ENCODE data around the gene MZF1.
"Not testable (repeated sequence)": the region's sequence is repeated elsewhere in the genome, so short reads cannot be mapped to it uniquely, and the experiment has no call there.

Gene MZF1

GRCh38 chr19:58578012-58578925 is 5.1 kb upstream of the MZF1 start:
- H3K4me1 ChIP-seq (ENCODE audit: control insufficient read depth, low read depth, low read length): peaks cover 6% of the 10 kb centered on the region
- H3K4me3 ChIP-seq (ENCODE audit: low read length): no peak overlapping the region
- no peaks in the 10 kb centered on the region for H3K27me3 ChIP-seq (ENCODE audit: control insufficient read depth, insufficient read depth, low read length)
- H3K27ac ChIP-seq (ENCODE audit: low read length): no peak overlapping the region
- H3K9ac ChIP-seq (ENCODE audit: low read length): no peak overlapping the region
- no peaks in the 10 kb centered on the region for H3K9me3 ChIP-seq (ENCODE audit: control insufficient read depth, low read depth, low read length)
- H3K36me3 ChIP-seq (ENCODE audit: control insufficient read depth, low read depth, low read length): peaks cover 3% of the 10 kb centered on the region

DNA sequence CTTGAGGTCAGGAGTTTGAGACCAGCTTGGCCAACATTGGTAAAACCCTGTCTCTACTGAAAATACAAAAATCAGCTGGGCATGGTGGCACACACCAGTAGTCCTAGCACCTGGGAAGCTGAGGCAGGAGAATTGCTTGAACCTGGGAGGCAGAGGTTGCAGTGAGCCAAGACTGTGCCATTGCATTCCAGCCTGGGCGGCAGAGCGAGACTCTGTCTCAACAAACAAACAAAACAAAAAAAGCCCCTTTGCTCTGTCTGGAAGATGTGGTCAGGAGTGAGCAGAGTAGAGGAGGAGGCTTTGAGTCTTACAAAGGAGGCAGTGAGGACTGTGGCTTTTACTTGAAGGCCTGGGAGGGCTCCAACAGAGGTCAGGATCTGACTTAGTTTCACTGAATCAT is 4.4 kb upstream of the MZF1 start:
- not testable (repeated sequence) for H3K9ac ChIP-seq (ENCODE audit: low read length); H3K4me3 ChIP-seq (ENCODE audit: low read length); H3K27ac ChIP-seq (ENCODE audit: low read length); H3K4me1 ChIP-seq (ENCODE audit: control insufficient read depth, low read depth, low read length); H3K9me3 ChIP-seq (ENCODE audit: control insufficient read depth, low read depth, low read length); H3K27me3 ChIP-seq (ENCODE audit: control insufficient read depth, insufficient read depth, low read length); H3K36me3 ChIP-seq (ENCODE audit: control insufficient read depth, low read depth, low read length)

GRCh38 chr19:58575183-58576041 is 2.3 kb upstream of the MZF1 start:
- H3K27ac ChIP-seq (ENCODE audit: low read length): peak overlapping the region; percentile 74
- H3K36me3 ChIP-seq (ENCODE audit: control insufficient read depth, low read depth, low read length): peaks cover 3% of the 10 kb centered on the region
- H3K9ac ChIP-seq (ENCODE audit: low read length): peak overlapping the region; percentile 76
- H3K27me3 ChIP-seq (ENCODE audit: control insufficient read depth, insufficient read depth, low read length): no peaks in the 10 kb centered on the region
- H3K4me1 ChIP-seq (ENCODE audit: control insufficient read depth, low read depth, low read length): peaks cover 6% of the 10 kb centered on the region
- H3K9me3 ChIP-seq (ENCODE audit: control insufficient read depth, low read depth, low read length): no peaks in the 10 kb centered on the region
- H3K4me3 ChIP-seq (ENCODE audit: low read length): peak overlapping the region; percentile 93

- H3K27me3 ChIP-seq (ENCODE audit: control insufficient read depth, insufficient read depth, low read length): no peaks in the 10 kb centered on the region
- no peaks in the 10 kb centered on the region for H3K9me3 ChIP-seq (ENCODE audit: control insufficient read depth, low read depth, low read length)
- H3K36me3 ChIP-seq (ENCODE audit: control insufficient read depth, low read depth, low read length): peaks cover 7% of the 10 kb centered on the region
- H3K4me1 ChIP-seq (ENCODE audit: control insufficient read depth, low read depth, low read length): peaks cover 6% of the 10 kb centered on the region
- H3K4me3 ChIP-seq (ENCODE audit: low read length): peak overlapping the region; percentile 90
- peak overlapping the region; percentile 94 for H3K9ac ChIP-seq (ENCODE audit: low read length)
- peak overlapping the region; percentile 65 for H3K27ac ChIP-seq (ENCODE audit: low read length)
These were observed 576 bp upstream of the MZF1 start for GRCh38 chr19:58573658-58574164.

- Histone ChIP-seq H3K9me3 (ENCODE audit: control insufficient read depth, low read depth, low read length) (no peaks in the 10 kb centered on the region), H3K4me1 (ENCODE audit: control insufficient read depth, low read depth, low read length) (peaks cover 6% of the 10 kb centered on the region), H3K36me3 (ENCODE audit: control insufficient read depth, low read depth, low read length) (peaks cover 7% of the 10 kb centered on the region), H3K4me3 (ENCODE audit: low read length) (peak overlapping the region; percentile 90), H3K9ac (ENCODE audit: low read length) (peak overlapping the region; percentile 94), H3K27ac (ENCODE audit: low read length) (peak overlapping the region; percentile 44), H3K27me3 (ENCODE audit: control insufficient read depth, insufficient read depth, low read length) (no peaks in the 10 kb centered on the region)
These were observed 913 bp downstream of the MZF1 start for GRCh38 chr19:58572026-58572817.

- H3K36me3 ChIP-seq (ENCODE audit: control insufficient read depth, low read depth, low read length): peaks cover 7% of the 10 kb centered on the region
- peaks cover 6% of the 10 kb centered on the region for H3K4me1 ChIP-seq (ENCODE audit: control insufficient read depth, low read depth, low read length)
These were observed 1.6 kb downstream of the MZF1 start for GRCh38 chr19:58571575-58571947.

GRCh38 chr19:58570770-58571574 is 2.2 kb downstream of the MZF1 start:
- no peak overlapping the region for H3K9ac ChIP-seq (ENCODE audit: low read length)
- H3K27me3 ChIP-seq (ENCODE audit: control insufficient read depth, insufficient read depth, low read length): no peaks in the 10 kb centered on the region
- H3K27ac ChIP-seq (ENCODE audit: low read length): no peak overlapping the region
- peaks cover 7% of the 10 kb centered on the region for H3K36me3 ChIP-seq (ENCODE audit: control insufficient read depth, low read depth, low read length)
- H3K4me3 ChIP-seq (ENCODE audit: low read length): no peak overlapping the region
- peaks cover 6% of the 10 kb centered on the region for H3K4me1 ChIP-seq (ENCODE audit: control insufficient read depth, low read depth, low read length)
- H3K9me3 ChIP-seq (ENCODE audit: control insufficient read depth, low read depth, low read length): no peaks in the 10 kb centered on the region

More at GRCh38 chr19:58571575-58571947, 1.6 kb downstream of the MZF1 start:
- no peak overlapping the region for H3K27ac ChIP-seq (ENCODE audit: low read length)
- H3K9me3 ChIP-seq (ENCODE audit: control insufficient read depth, low read depth, low read length): no peaks in the 10 kb centered on the region
- no peak overlapping the region for H3K9ac ChIP-seq (ENCODE audit: low read length)
- no peaks in the 10 kb centered on the region for H3K27me3 ChIP-seq (ENCODE audit: control insufficient read depth, insufficient read depth, low read length)
- no peak overlapping the region for H3K4me3 ChIP-seq (ENCODE audit: low read length)

DNA sequence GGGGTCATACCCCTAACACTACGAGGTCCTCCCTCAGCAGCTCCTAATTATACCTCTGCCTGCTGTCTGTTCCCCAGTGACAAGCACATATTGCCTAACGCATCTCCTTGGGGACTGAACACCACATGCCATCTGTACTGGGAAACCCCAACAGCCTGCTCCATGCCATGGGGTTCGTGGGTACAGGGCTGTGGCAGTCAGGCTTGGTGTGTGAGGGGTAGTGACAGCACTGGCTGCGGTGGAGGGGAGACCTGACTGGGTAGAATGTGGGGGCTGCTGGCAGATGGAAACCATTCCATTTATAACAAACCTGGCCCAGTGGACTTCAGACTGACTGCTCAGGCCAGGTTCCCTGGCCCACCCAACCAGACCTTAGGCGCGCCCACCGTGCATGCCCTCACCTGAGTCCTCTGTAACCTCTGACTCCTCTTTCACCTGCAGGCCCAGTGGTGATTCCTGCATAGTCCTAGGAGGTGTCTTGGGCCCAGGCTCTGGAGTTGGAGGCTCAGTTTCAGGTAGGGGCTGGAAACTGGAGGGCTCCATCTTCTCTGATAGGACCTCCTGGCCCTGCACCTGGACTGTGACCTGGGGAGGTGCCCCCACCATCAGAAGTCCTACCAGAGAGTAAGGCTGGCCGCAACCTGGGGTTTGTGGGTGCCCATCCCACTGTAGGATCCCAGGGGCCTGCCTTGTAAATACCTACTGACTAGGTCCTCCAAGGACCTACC is 3.0 kb downstream of the MZF1 start:
- no peak overlapping the region for H3K9ac ChIP-seq (ENCODE audit: low read length)
- no peaks in the 10 kb centered on the region for H3K9me3 ChIP-seq (ENCODE audit: control insufficient read depth, low read depth, low read length)
- H3K36me3 ChIP-seq (ENCODE audit: control insufficient read depth, low read depth, low read length): peaks cover 7% of the 10 kb centered on the region
- no peaks in the 10 kb centered on the region for H3K27me3 ChIP-seq (ENCODE audit: control insufficient read depth, insufficient read depth, low read length)
- H3K4me3 ChIP-seq (ENCODE audit: low read length): no peak overlapping the region
- peaks cover 6% of the 10 kb centered on the region for H3K4me1 ChIP-seq (ENCODE audit: control insufficient read depth, low read depth, low read length)
- H3K27ac ChIP-seq (ENCODE audit: low read length): no peak overlapping the region

DNA sequence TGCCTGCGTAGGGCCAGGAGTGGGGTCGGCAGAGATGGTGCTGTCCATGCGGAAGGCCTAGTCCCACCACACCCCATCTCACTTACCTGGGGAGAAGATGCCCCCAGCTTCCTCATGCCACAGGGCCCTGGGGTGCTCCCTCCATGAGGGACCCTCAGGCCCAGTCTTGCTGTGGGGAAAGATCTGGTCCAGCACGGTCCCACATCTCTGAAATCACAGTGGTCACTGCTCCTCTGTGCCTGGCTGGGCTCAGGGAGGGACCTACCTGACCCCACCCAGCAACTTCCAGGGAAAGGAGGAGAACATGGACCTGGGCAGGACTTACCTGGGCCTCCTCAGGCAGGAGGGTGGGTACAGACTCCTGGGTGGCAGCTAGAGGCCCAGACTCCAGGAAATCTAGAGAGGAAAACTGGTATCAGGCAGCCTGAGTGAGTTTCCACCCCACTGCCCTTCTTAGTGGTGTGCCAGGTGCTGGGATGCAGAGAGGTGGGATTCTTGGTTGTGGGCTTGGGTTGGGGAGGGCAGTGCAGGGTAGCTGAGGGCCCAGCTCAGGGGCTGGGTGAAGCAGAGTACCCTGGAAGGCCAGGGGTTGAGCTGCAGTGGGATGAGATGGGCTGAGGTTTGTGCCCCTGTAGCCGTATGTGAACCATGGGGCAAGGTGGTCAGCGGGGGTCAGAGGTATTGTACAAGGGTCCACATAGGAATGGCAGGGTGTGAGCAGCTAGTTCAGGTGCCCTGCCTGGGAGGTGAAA is 3.8 kb downstream of the MZF1 start:
- Histone ChIP-seq H3K4me1 (ENCODE audit: control insufficient read depth, low read depth, low read length) (peaks cover 6% of the 10 kb centered on the region), H3K9me3 (ENCODE audit: control insufficient read depth, low read depth, low read length) (no peaks in the 10 kb centered on the region), H3K27me3 (ENCODE audit: control insufficient read depth, insufficient read depth, low read length) (no peaks in the 10 kb centered on the region), H3K4me3 (ENCODE audit: low read length) (no peak overlapping the region), H3K9ac (ENCODE audit: low read length) (no peak overlapping the region), H3K36me3 (ENCODE audit: control insufficient read depth, low read depth, low read length) (peaks cover 7% of the 10 kb centered on the region), H3K27ac (ENCODE audit: low read length) (no peak overlapping the region)

All from iPS-18a (cell line).